Bronchial epithelial cell (primary cell): ENCODE data around the gene AMMECR1. TPM values are rescaled to one million over a fixed set of nuclear protein-coding genes. Genes with fewer than 3 reads are reported as not detected.
A peak's percentile ranks its signal among the peaks of the same experiment; 100 is the strongest.
"Not testable (repeated sequence)": the region's sequence is repeated elsewhere in the genome, so short reads cannot be mapped to it uniquely, and the experiment has no call there.

Experiments
- DNase-seq: peaks from one replicate; pipeline ENCODE4 v3.0.0-alpha.2; 2010; ENCODE audit warnings: low read depth
- FAIRE-seq: peaks from 2 replicates; lab custom pipeline; 2011; peaks lifted over from hg19 to GRCh38; lab: Jason Lieb, UNC
- H3K27me3 ChIP-seq: 2 replicates; pipeline ENCODE4 v1.5.1; 2011; ENCODE audit warnings: low read length; ENCODE audit not compliant: control insufficient read depth, insufficient read depth
- H3K36me3 ChIP-seq: 2 replicates; pipeline ENCODE4 v1.5.1; 2011; ENCODE audit warnings: low read length; ENCODE audit not compliant: control insufficient read depth, insufficient read depth
- H3K4me3 ChIP-seq: 2 replicates; pipeline ENCODE4 v1.5.1; 2011; ENCODE audit warnings: mild to moderate bottlenecking, low read depth, low read length, control low read depth
- total RNA-seq: library from RNA; depleted of rRNA; stranded (reverse); fragments of >200 nt; gene quantifications from 2 replicates; pipeline ENCODE4 v1.2.1, GENCODE V29; 2014
- TF ChIP-seq, protein P1 (sequence below): IDR thresholded peaks from 2 replicates; pipeline ENCODE4 v1.5.1; 2011; ENCODE audit warnings: mild to moderate bottlenecking, moderate library complexity, low read length, control low read depth, inconsistent platforms; ENCODE audit not compliant: insufficient read depth, severe bottlenecking

Gene AMMECR1
- total RNA-seq, 1 donor from 2014 or later = 19.0 TPM

DNA sequence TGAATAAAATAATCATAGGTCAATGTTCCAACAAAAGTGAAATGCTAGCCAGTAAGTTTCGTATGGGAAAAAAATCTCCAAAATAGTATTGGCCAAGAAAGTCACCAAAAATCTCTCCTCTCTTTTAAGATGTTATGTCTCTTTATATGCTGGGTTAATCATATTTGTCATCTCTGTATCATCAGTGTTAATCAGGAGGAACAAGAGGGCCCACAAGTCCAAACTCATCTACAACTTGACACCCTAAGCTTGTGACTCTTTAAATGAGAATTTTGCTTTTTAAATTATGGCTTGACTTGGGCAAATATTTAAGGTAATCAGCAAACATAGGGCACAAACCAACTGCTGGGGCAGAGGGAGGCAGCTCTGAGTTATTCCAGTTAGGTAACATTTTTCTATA, 75.5 kb downstream of the AMMECR1 start:
- no peak for FAIRE-seq

GRCh38 chrX:110241816-110242215, 76.1 kb downstream of the AMMECR1 start:
- no peak overlapping the region for H3K4me3 ChIP-seq
- FAIRE-seq (no peak), DNase-seq (peak; percentile 63)
- H3K27me3 ChIP-seq = no peaks in the 10 kb centered on the region
- no peaks in the 10 kb centered on the region for H3K36me3 ChIP-seq
- TF ChIP-seq, protein P1, sequence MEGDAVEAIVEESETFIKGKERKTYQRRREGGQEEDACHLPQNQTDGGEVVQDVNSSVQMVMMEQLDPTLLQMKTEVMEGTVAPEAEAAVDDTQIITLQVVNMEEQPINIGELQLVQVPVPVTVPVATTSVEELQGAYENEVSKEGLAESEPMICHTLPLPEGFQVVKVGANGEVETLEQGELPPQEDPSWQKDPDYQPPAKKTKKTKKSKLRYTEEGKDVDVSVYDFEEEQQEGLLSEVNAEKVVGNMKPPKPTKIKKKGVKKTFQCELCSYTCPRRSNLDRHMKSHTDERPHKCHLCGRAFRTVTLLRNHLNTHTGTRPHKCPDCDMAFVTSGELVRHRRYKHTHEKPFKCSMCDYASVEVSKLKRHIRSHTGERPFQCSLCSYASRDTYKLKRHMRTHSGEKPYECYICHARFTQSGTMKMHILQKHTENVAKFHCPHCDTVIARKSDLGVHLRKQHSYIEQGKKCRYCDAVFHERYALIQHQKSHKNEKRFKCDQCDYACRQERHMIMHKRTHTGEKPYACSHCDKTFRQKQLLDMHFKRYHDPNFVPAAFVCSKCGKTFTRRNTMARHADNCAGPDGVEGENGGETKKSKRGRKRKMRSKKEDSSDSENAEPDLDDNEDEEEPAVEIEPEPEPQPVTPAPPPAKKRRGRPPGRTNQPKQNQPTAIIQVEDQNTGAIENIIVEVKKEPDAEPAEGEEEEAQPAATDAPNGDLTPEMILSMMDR = no peak

More for the DNA sequence above, 75.5 kb downstream of the AMMECR1 start:
- peak; percentile 83 for DNase-seq
- no peaks in the 10 kb centered on the region for H3K27me3 ChIP-seq
- no peaks in the 10 kb centered on the region for H3K36me3 ChIP-seq
- TF ChIP-seq, protein P1 = no peak
- H3K4me3 ChIP-seq = no peak overlapping the region

- H3K36me3 ChIP-seq, H3K27me3 ChIP-seq, FAIRE-seq, H3K4me3 ChIP-seq: not testable (repeated sequence)
- DNase-seq = peak; percentile 42
Observed at GRCh38 chrX:110238259-110238658, 79.6 kb downstream of the AMMECR1 start.

DNA sequence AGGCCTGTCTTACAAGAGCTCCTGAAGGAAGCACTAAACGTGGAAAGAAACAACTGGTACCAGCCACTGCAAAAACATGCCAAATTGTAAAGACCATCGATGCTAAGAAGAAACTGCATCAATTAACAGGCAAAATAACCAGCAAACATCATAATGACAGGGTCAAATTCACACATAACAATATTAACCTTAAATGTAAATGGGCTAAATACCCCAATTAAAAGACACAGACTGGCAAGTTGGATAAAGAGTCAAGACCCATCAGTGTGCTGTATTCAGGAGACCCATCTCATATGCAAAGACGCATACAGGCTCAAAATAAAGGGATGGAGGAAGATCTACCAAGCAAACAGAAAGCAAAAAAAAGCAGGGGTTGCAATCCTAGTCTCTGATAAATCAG, 86.4 kb downstream of the AMMECR1 start:
- H3K36me3 ChIP-seq, DNase-seq, FAIRE-seq, H3K27me3 ChIP-seq, H3K4me3 ChIP-seq: not testable (repeated sequence)

- FAIRE-seq, H3K36me3 ChIP-seq, H3K27me3 ChIP-seq: not testable (repeated sequence)
- peak; percentile 83 for DNase-seq
- peak overlapping the region; percentile 30 for H3K4me3 ChIP-seq
Observed at GRCh38 chrX:110229497-110230111, 88.3 kb downstream of the AMMECR1 start.

- H3K4me3 ChIP-seq = no peak overlapping the region
- no peaks in the 10 kb centered on the region for H3K27me3 ChIP-seq
- DNase-seq (no peak), FAIRE-seq (no peak)
- TF ChIP-seq, protein P1 = no peak
- H3K36me3 ChIP-seq = no peaks in the 10 kb centered on the region
Observed at GRCh38 chrX:110228453-110228852, 89.4 kb downstream of the AMMECR1 start.

DNA sequence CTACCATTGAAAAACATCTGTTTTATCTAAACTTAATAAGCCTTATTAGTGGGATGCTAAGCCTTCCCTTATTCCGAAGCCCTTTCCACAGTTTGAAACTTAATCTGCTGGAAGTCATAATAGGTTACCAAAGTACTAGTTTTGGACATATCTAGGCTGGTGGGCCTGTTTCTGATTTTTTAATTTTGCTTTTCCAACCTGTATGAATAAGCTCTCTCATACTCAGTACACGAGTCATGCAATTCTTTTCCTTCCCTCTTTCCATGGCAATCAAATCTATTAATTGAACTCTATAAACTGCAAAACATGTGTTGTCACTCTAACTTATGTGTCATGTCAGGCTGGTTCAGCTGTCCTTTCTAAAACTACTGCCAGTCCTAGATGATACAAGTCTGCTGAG, 91.0 kb downstream of the AMMECR1 start:
- FAIRE-seq (no peak), DNase-seq (peak; percentile 50)
- no peaks in the 10 kb centered on the region for H3K27me3 ChIP-seq
- TF ChIP-seq, protein P1 = no peak
- no peak overlapping the region for H3K4me3 ChIP-seq
- H3K36me3 ChIP-seq = no peaks in the 10 kb centered on the region
